Kasumi-1 (cell line): ENCODE data around the gene SH3RF1.
A peak's percentile ranks its signal among the peaks of the same experiment; 100 is the strongest.

Experiments used
- DNase-seq, 2 experiments: peaks; one replicate each; lab custom pipeline; 2025; lab: John Stamatoyannopoulos, UW

Gene SH3RF1

GRCh38 chr4:169275180-169275579 lies 4.4 kb upstream of the SH3RF1 start:
- DNase-seq: no peak

- DNase-seq: no peak
Observed at GRCh38 chr4:169274033-169274432, 3.3 kb upstream of the SH3RF1 start.

- no peak for DNase-seq
Observed at GRCh38 chr4:169272265-169272886, 1.6 kb upstream of the SH3RF1 start.

- no peak for DNase-seq
Observed at GRCh38 chr4:169271692-169272007, 894 bp upstream of the SH3RF1 start.

- DNase-seq: peak; percentile 35 to 55
Observed at GRCh38 chr4:169269916-169270809, 593 bp downstream of the SH3RF1 start.

- no peak for DNase-seq
Observed at GRCh38 chr4:169268951-169269760, 1.6 kb downstream of the SH3RF1 start.

GRCh38 chr4:169267070-169267469 lies 3.7 kb downstream of the SH3RF1 start:
- no peak for DNase-seq

- no peak for DNase-seq
Observed at GRCh38 chr4:169266661-169267060, 4.1 kb downstream of the SH3RF1 start.

GRCh38 chr4:169266081-169266480 lies 4.7 kb downstream of the SH3RF1 start:
- DNase-seq: no peak

GRCh38 chr4:169263791-169264392 lies 6.9 kb downstream of the SH3RF1 start:
- DNase-seq: no peak

GRCh38 chr4:169260217-169260866 lies 10.4 kb downstream of the SH3RF1 start:
- no peak for DNase-seq

- DNase-seq: no peak
Observed at GRCh38 chr4:169259271-169259670, 11.5 kb downstream of the SH3RF1 start.

GRCh38 chr4:169258141-169258540 lies 12.6 kb downstream of the SH3RF1 start:
- DNase-seq: no peak

GRCh38 chr4:169256856-169257761 lies 13.6 kb downstream of the SH3RF1 start:
- DNase-seq: no peak

- no peak for DNase-seq
Observed at GRCh38 chr4:169256101-169256612, 14.6 kb downstream of the SH3RF1 start.

GRCh38 chr4:169254546-169254983 lies 16.2 kb downstream of the SH3RF1 start:
- no peak for DNase-seq

GRCh38 chr4:169253904-169254303 lies 16.9 kb downstream of the SH3RF1 start:
- no peak for DNase-seq

- no peak for DNase-seq
Observed at GRCh38 chr4:169253113-169253671, 17.6 kb downstream of the SH3RF1 start.

GRCh38 chr4:169252339-169253112 lies 18.2 kb downstream of the SH3RF1 start:
- no peak for DNase-seq
